ENCODE data around the gene TRIM17.

The TRIM17 gene

GRCh38 chr1:228424685-228425660 is 8.3 kb upstream of the TRIM17 start:
- in situ Hi-C loops (cut with HindIII; ENCODE audit: low pct_ligation_motif_present, low pct_unique_long_range_greater_than_20kb, low sequenced_read_pairs) = no loop called here
- no peak for DNase-seq

- DNase-seq = no peak
- in situ Hi-C loops (cut with HindIII; ENCODE audit: low pct_ligation_motif_present, low pct_unique_long_range_greater_than_20kb, low sequenced_read_pairs) = no loop called here
These were observed 6.9 kb upstream of the TRIM17 start for GRCh38 chr1:228423404-228424053.

- in situ Hi-C loops (cut with HindIII; ENCODE audit: low pct_ligation_motif_present, low pct_unique_long_range_greater_than_20kb, low sequenced_read_pairs) = no loop called here
- peak; percentile 25 for DNase-seq
These were observed 4.5 kb upstream of the TRIM17 start for GRCh38 chr1:228420968-228421826.

- in situ Hi-C loops (cut with HindIII; ENCODE audit: low pct_ligation_motif_present, low pct_unique_long_range_greater_than_20kb, low sequenced_read_pairs) = no loop called here
These were observed 982 bp upstream of the TRIM17 start for GRCh38 chr1:228417483-228418203.

GRCh38 chr1:228417061-228417460 is 400 bp upstream of the TRIM17 start:
- in situ Hi-C loops (cut with HindIII; ENCODE audit: low pct_ligation_motif_present, low pct_unique_long_range_greater_than_20kb, low sequenced_read_pairs) = no loop called here
- no peak for DNase-seq

More at GRCh38 chr1:228417483-228418203, 982 bp upstream of the TRIM17 start:
- no peak for DNase-seq

- no peak for DNase-seq
- in situ Hi-C loops (cut with HindIII; ENCODE audit: low pct_ligation_motif_present, low pct_unique_long_range_greater_than_20kb, low sequenced_read_pairs) = no loop called here
These were observed 826 bp downstream of the TRIM17 start for GRCh38 chr1:228415853-228416216.

GRCh38 chr1:228415221-228415620 is 1.4 kb downstream of the TRIM17 start:
- in situ Hi-C loops (cut with HindIII; ENCODE audit: low pct_ligation_motif_present, low pct_unique_long_range_greater_than_20kb, low sequenced_read_pairs) = no loop called here
- DNase-seq = no peak

- no peak for DNase-seq
- in situ Hi-C loops (cut with HindIII; ENCODE audit: low pct_ligation_motif_present, low pct_unique_long_range_greater_than_20kb, low sequenced_read_pairs) = no loop called here
These were observed 2.0 kb downstream of the TRIM17 start for GRCh38 chr1:228414511-228415211.

- no peak for DNase-seq
- in situ Hi-C loops (cut with HindIII; ENCODE audit: low pct_ligation_motif_present, low pct_unique_long_range_greater_than_20kb, low sequenced_read_pairs) = no loop called here
These were observed 3.2 kb downstream of the TRIM17 start for GRCh38 chr1:228413241-228414010.

- no peak for DNase-seq
- in situ Hi-C loops (cut with HindIII; ENCODE audit: low pct_ligation_motif_present, low pct_unique_long_range_greater_than_20kb, low sequenced_read_pairs) = no loop called here
These were observed 4.9 kb downstream of the TRIM17 start for GRCh38 chr1:228411548-228412430.

GRCh38 chr1:228411121-228411520 is 5.5 kb downstream of the TRIM17 start:
- DNase-seq = no peak
- in situ Hi-C loops (cut with HindIII; ENCODE audit: low pct_ligation_motif_present, low pct_unique_long_range_greater_than_20kb, low sequenced_read_pairs) = no loop called here

GRCh38 chr1:228410671-228411070 is 6.0 kb downstream of the TRIM17 start:
- in situ Hi-C loops (cut with HindIII; ENCODE audit: low pct_ligation_motif_present, low pct_unique_long_range_greater_than_20kb, low sequenced_read_pairs) = no loop called here
- no peak for DNase-seq

- no peak for DNase-seq
- in situ Hi-C loops (cut with HindIII; ENCODE audit: low pct_ligation_motif_present, low pct_unique_long_range_greater_than_20kb, low sequenced_read_pairs) = no loop called here
These were observed 6.6 kb downstream of the TRIM17 start for GRCh38 chr1:228410015-228410414.

- no peak for DNase-seq
- in situ Hi-C loops (cut with HindIII; ENCODE audit: low pct_ligation_motif_present, low pct_unique_long_range_greater_than_20kb, low sequenced_read_pairs) = no loop called here
These were observed 7.5 kb downstream of the TRIM17 start for GRCh38 chr1:228408869-228409805.

All from ACHN (cell line).